Measurements from ENCODE around the gene CUL5. TPM values are rescaled to one million over a fixed set of nuclear protein-coding genes. Genes with fewer than 3 reads are reported as not detected.

CUL5 gene
- total RNA-seq (2012; rRNA removed) = 31.0 and 49.7 TPM in 2 replicates
- 6.5 and 8.8 TPM in 2 replicates for polyA plus RNA-seq (2012; rRNA removed)
- 10.3 and 10.6 TPM in 2 replicates for polyA plus RNA-seq (2012; cell fraction: cytosol; rRNA removed)
- polyA plus RNA-seq (2012; cell fraction: nucleus; rRNA removed; ENCODE audit: low replicate concordance) = 11.8 and 14.0 TPM in 2 replicates
- percentile 91 among the genes with signal in this experiment for Bru-seq, nascent RNA
- BruChase-seq, experiment 1, labeled RNA remaining after a 6-hour chase = percentile 85 among the genes with signal in this experiment
- percentile 80 among the genes with signal in this experiment for BruChase-seq, experiment 2, labeled RNA remaining after a 2-hour chase
- long read RNA-seq, full-length matches to known transcripts = 8 of 51 reads
- long read RNA-seq, partial matches to known transcripts = 34 of 51 reads
- long read RNA-seq, other reads (novel, unspliced or antisense) = 9 of 51 reads

DNA sequence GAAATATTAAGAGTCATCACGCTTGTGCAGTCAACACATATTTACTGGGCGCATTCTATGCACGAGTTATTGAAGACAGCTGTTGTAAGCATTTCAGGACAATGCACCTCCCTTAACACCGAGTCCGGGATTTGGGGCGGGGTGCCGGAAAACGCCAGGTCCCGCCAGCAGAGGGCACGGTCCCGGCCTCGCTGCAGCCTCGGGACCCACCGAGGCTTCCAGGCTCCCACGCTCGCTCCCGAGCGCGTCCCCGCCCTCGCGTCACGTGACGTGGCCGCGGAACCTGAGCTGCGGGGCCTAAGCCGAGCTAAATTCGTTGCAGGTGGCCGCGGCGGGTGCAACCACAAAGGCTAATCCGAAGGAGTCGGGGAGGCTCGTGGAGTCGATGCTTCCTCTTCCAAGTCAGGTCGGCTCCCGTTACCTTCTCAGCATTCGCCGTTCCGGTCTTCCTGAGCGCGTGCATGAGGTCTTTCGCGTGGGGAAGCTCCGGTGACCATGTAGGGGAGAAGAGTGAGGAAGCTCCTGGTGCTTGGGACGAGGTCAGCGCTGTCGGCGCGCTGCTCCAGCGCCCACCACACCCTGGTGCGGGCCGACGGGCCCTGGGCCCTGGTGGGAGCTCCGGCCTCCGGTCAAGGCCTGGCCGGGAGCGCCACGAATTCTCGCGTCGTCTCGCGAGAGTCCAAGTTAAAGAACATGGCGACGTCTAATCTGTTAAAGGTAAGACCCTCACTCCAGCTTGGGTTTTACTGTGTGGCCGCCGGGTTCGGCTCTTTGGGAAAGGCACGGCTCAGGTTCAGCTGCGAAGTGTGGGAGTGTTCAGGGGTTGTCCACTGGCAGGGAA, at the start of gene CUL5:
Gene CUL5, plus strand, starts transcription at position 243 of the 841 bp plus-strand sequence. Its CDS starts 451 bp downstream, at position 694.
- peak within 1 kb of the TSS; percentile 50; the same call in 2 of the 3 replicates for H2BK15ac ChIP-seq (ENCODE audit: low read depth, low read length)
- H3K36me3 ChIP-seq (ENCODE audit: control insufficient read depth, insufficient read depth, low read length) = no peaks in the 10 kb centered on the region
- H2AK9ac ChIP-seq (replicated peaks; ENCODE audit: low read depth, low read length, poor library complexity) = peak within 1 kb of the TSS; percentile 97
- H3K9me1 ChIP-seq (ENCODE audit: insufficient read depth, low read length) = no peaks in the 10 kb centered on the region; the same call in 1 of the 2 replicates
- DNase-seq (peak; percentile 91), ATAC-seq (ENCODE audit: low read depth) (peak; percentile 93)
- H2BK5ac ChIP-seq (ENCODE audit: low read depth, low read length, poor library complexity, severe bottlenecking) = peak within 1 kb of the TSS; percentile 97
- H3K27me3 ChIP-seq (ENCODE audit: control insufficient read depth, insufficient read depth, low read length) = no peaks in the 10 kb centered on the region
- H4K8ac ChIP-seq (ENCODE audit: low read depth in 2 of 2, low read length in 2 of 2) = peak within 1 kb of the TSS; percentile 96 to 100
- intact Hi-C loops (cut with micrococcal nuclease) = loop anchor here (2.0 kb wide), 1 partner anchor 28 kb away; no protein-coding TSS in a partner anchor
- H2BK20ac ChIP-seq (ENCODE audit: low read depth, low read length) = 0 out of 2 replicates have a peak within 1 kb of the TSS, but pooled peaks have one; percentile 12
- BruUV-seq (replicated peaks) = no TSS peak
- H2AFZ ChIP-seq (replicated peaks; ENCODE audit: low read length, poor library complexity) = peak within 1 kb of the TSS; percentile 99
- peak within 1 kb of the TSS; percentile 79 for H2AK5ac ChIP-seq (ENCODE audit: low read depth, low read length)
- CTCF ChIA-PET = interaction anchor here (0.6 to 1.5 kb wide), 11 partner anchors 13 to 85 kb away, joined by 3 to 9 read pairs (median 5); no protein-coding TSS in a partner anchor
- peaks cover 6 to 24% of the 10 kb centered on the region in 2 experiments; a peak in 3 of 4 replicates for H3K79me1 ChIP-seq (ENCODE audit: low read depth in 1 of 2, low read length in 2 of 2)
- peak within 1 kb of the TSS; percentile 100 for H3K14ac ChIP-seq (replicated peaks; ENCODE audit: low read depth, low read length)
- WGBS, 2 experiments (ENCODE audit: extremely low coverage in 2 of 2, insufficient read length in 1 of 2) = 1% methylated on average over 35 of the region's 72 CpGs; no CpG with 5 or more reads in 1 of the 2 experiments
- H3K9me3 ChIP-seq (ENCODE audit: control insufficient read depth, insufficient read depth, low read length) = no peaks in the 10 kb centered on the region
- peak within 1 kb of the TSS; percentile 97 for H4K91ac ChIP-seq (ENCODE audit: insufficient read depth, low read depth, low read length)
- peaks cover 9% of the 10 kb centered on the region; the same call in 1 of the 2 replicates for H4K20me1 ChIP-seq (ENCODE audit: insufficient read depth, low read length)
- in situ Hi-C loops (cut with MboI; ENCODE audit: low sequenced_read_pairs) = no loop called here
- peak within 1 kb of the TSS; percentile 85 for H3K4me2 ChIP-seq (ENCODE audit: low read depth, low read length)
- H3K18ac ChIP-seq (ENCODE audit: low read depth, low read length) = peak within 1 kb of the TSS; percentile 94
- H3K27ac ChIP-seq (ENCODE audit: insufficient read depth, low read length) = peak within 1 kb of the TSS; percentile 94
- H3K56ac ChIP-seq (ENCODE audit: extremely low read depth, insufficient read depth, low read length) = peak within 1 kb of the TSS; percentile 95
- no peaks in the 10 kb centered on the region for H3K4me1 ChIP-seq (ENCODE audit: control insufficient read depth, insufficient read depth, low read length)
- dilution Hi-C loops (cut with HindIII; ENCODE audit: low sequenced_read_pairs, unreplicated experiment) = no loop called here
- peak within 1 kb of the TSS; percentile 96 for H4K5ac ChIP-seq (ENCODE audit: low read depth, low read length)
- H3K23ac ChIP-seq (ENCODE audit: low read depth, low read length) = peak within 1 kb of the TSS; percentile 95
- POLR2A ChIA-PET (ENCODE audit: unreplicated experiment) = interaction anchor here (0.5 to 0.6 kb wide), 2 partner anchors 13 to 32 kb away, joined by 3 to 5 read pairs; no protein-coding TSS in a partner anchor
- peak within 1 kb of the TSS; percentile 97 for H3K9ac ChIP-seq (ENCODE audit: low read depth, low read length)
- H2BK120ac ChIP-seq (ENCODE audit: low read depth, low read length) = peak within 1 kb of the TSS; percentile 93
- H3K4ac ChIP-seq (ENCODE audit: low read depth, low read length) = peak within 1 kb of the TSS; percentile 99
- H3K4me3 ChIP-seq (ENCODE audit: insufficient read depth, low read depth, low read length) = peak within 1 kb of the TSS; percentile 93
- TF ChIP-seq RFX5 (IDR thresholded peaks at IDR 0.05; ENCODE audit: low read depth, low read length) = no peak
- TF ChIP-seq POLR2A (IDR thresholded peaks at IDR 0.05; ENCODE audit: low read depth, low read length) = peak; percentile 94
- TF ChIP-seq, protein P1, sequence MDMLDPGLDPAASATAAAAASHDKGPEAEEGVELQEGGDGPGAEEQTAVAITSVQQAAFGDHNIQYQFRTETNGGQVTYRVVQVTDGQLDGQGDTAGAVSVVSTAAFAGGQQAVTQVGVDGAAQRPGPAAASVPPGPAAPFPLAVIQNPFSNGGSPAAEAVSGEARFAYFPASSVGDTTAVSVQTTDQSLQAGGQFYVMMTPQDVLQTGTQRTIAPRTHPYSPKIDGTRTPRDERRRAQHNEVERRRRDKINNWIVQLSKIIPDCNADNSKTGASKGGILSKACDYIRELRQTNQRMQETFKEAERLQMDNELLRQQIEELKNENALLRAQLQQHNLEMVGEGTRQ (IDR thresholded peaks at IDR 0.05; ENCODE audit: low read depth, low read length) = peak; percentile 98
- no peak for TF ChIP-seq CEBPB (IDR thresholded peaks at IDR 0.05; ENCODE audit: low read depth, low read length)
- TF ChIP-seq, protein P2, sequence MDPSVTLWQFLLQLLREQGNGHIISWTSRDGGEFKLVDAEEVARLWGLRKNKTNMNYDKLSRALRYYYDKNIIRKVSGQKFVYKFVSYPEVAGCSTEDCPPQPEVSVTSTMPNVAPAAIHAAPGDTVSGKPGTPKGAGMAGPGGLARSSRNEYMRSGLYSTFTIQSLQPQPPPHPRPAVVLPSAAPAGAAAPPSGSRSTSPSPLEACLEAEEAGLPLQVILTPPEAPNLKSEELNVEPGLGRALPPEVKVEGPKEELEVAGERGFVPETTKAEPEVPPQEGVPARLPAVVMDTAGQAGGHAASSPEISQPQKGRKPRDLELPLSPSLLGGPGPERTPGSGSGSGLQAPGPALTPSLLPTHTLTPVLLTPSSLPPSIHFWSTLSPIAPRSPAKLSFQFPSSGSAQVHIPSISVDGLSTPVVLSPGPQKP (IDR thresholded peaks at IDR 0.05; ENCODE audit: borderline replicate concordance, low read depth, low read length) = no peak
- no peak for TF ChIP-seq RCOR1 (IDR thresholded peaks at IDR 0.05; ENCODE audit: insufficient replicate concordance, low read length)
- 0 out of 2 replicates have a peak, but pooled peaks have one; percentile 25 for TF ChIP-seq MAFK (IDR thresholded peaks at IDR 0.05; ENCODE audit: low read depth, low read length)
- TF ChIP-seq NFE2L2 (IDR thresholded peaks at IDR 0.05; ENCODE audit: low read depth, low read length) = no peak
- no peak for TF ChIP-seq CHD1 (IDR thresholded peaks at IDR 0.05; ENCODE audit: low read depth, low read length)
- TF ChIP-seq FOS (IDR thresholded peaks at IDR 0.05; ENCODE audit: low read depth, low read length) = no peak
- TF ChIP-seq MAZ (IDR thresholded peaks at IDR 0.05; ENCODE audit: borderline replicate concordance, low read depth, low read length) = peak; percentile 80; the same call in 1 of the 2 replicates
- TF ChIP-seq RAD21 (IDR thresholded peaks at IDR 0.05; ENCODE audit: low read length) = peak; percentile 66
- TF ChIP-seq MXI1 (IDR thresholded peaks at IDR 0.05; ENCODE audit: borderline replicate concordance, low read depth, low read length) = peak; percentile 46; the same call in 1 of the 2 replicates
